ENCODE data around the gene NHS. TPM values are rescaled to one million over a fixed set of nuclear protein-coding genes. Genes with fewer than 3 reads are reported as not detected.

NHS gene
- 1 to 10 TPM in 3 of 4 donors, under 1 TPM in 1; 0.88 to 9.1 (median 2.5) TPM for total RNA-seq

- DNase-seq: peak in 2 of 3 donors; percentile 66 to 73
- TF ChIP-seq, protein P1, sequence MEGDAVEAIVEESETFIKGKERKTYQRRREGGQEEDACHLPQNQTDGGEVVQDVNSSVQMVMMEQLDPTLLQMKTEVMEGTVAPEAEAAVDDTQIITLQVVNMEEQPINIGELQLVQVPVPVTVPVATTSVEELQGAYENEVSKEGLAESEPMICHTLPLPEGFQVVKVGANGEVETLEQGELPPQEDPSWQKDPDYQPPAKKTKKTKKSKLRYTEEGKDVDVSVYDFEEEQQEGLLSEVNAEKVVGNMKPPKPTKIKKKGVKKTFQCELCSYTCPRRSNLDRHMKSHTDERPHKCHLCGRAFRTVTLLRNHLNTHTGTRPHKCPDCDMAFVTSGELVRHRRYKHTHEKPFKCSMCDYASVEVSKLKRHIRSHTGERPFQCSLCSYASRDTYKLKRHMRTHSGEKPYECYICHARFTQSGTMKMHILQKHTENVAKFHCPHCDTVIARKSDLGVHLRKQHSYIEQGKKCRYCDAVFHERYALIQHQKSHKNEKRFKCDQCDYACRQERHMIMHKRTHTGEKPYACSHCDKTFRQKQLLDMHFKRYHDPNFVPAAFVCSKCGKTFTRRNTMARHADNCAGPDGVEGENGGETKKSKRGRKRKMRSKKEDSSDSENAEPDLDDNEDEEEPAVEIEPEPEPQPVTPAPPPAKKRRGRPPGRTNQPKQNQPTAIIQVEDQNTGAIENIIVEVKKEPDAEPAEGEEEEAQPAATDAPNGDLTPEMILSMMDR (IDR thresholded peaks at IDR 0.05): peak in 3 of 6 experiments; percentile 17 to 30 (median 25)
- no peak for TF ChIP-seq POLR2A (IDR thresholded peaks at IDR 0.05)
- no peaks in the 10 kb centered on the region for H3K27me3 ChIP-seq
- H3K9me3 ChIP-seq: no peaks in the 10 kb centered on the region
- H3K4me1 ChIP-seq: no peaks in the 10 kb centered on the region
- H3K36me3 ChIP-seq: no peaks in the 10 kb centered on the region
- peak within 1 kb of the TSS in 3 of 4 donors; percentile 42 to 65 (median 61) for H3K27ac ChIP-seq
- H3K4me3 ChIP-seq: peak within 1 kb of the TSS; percentile 29 to 62 (median 42)
Measured at GRCh38 chrX:17374619-17375366, at the start of gene NHS. TSS of gene NHS (plus strand) at chrX:17375200. CDS start at chrX:17375758, 558 bp downstream.

DNA sequence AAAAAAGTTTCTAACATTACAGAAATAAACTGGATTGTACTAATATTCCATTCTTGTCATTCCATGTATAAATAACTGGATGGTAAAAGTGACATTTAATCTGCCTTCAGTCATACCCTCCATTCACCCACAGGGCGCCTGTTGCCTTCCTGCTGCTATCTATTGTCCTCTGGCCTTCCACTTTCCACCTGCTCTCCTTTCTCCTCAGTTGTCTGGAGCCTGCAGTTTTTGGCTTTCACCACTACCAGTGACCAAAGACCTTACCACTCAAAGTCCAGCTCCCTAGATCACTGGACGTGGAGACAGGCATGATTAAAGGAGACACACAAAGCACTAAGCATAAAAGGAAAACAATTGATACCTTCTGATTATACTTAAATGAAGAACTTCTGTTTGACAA lies 46.2 kb upstream of the NHS start:
- no peak for DNase-seq
- Histone ChIP-seq H3K4me3 (no peak overlapping the region), H3K9me3 (no peaks in the 10 kb centered on the region), H3K36me3 (no peaks in the 10 kb centered on the region), H3K4me1 (no peaks in the 10 kb centered on the region), H3K27ac (no peak overlapping the region), H3K27me3 (no peaks in the 10 kb centered on the region)
- TF ChIP-seq, protein P1 (IDR thresholded peaks at IDR 0.05): no peak
- TF ChIP-seq POLR2A (IDR thresholded peaks at IDR 0.05): no peak

DNA sequence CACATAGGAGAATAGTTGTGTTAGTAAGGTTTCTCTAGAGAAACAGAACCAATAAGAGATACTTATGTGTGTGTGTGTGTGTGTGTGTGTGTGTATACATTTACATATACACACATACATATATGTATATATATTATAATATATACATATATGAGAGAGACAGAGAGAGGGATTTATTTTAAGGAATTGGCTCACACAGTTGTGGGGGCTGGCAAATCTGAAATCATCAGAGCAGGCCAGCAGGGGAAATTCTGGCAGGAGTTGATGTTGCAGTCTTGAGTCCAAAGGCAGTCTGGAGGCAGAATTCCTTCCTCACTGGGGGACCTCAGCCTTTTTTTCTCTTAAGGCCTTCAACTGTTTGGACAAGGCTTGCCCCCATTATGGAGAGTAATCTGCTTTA lies 38.6 kb upstream of the NHS start:
- H3K36me3 ChIP-seq: no peaks in the 10 kb centered on the region

DNA sequence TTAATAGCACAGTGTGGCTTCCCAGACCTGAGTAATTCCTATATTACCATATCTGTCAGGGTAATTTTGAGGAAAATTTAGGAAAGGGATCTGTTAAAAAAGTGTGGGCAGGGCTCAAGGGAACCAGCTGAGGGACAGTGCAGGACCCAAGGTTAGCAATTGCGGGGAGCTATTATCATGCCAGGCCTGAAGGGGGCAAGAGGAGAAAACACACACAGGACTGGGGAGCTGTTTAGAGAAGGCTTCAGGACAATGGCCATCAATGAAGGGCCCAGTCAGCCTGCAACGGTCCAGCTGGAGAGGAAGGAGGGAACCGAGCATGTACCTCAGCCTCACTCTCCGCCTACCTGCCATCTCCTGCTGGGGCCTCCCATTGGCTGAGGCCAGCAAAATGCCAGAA lies 19.0 kb upstream of the NHS start:
- Histone ChIP-seq H3K36me3 (no peaks in the 10 kb centered on the region), H3K27me3 (no peaks in the 10 kb centered on the region), H3K27ac (no peak overlapping the region), H3K4me3 (no peak overlapping the region), H3K9me3 (no peaks in the 10 kb centered on the region), H3K4me1 (no peaks in the 10 kb centered on the region)
- TF ChIP-seq POLR2A (IDR thresholded peaks at IDR 0.05): no peak
- TF ChIP-seq, protein P1 (IDR thresholded peaks at IDR 0.05): no peak
- no peak for DNase-seq

More for the DNA sequence above, 38.6 kb upstream of the NHS start:
- H3K9me3 ChIP-seq: no peaks in the 10 kb centered on the region
- DNase-seq: no peak
- H3K27me3 ChIP-seq: no peaks in the 10 kb centered on the region
- no peak overlapping the region for H3K4me3 ChIP-seq
- H3K27ac ChIP-seq: no peak overlapping the region
- no peaks in the 10 kb centered on the region for H3K4me1 ChIP-seq
- TF ChIP-seq, protein P1 (IDR thresholded peaks at IDR 0.05): no peak
- TF ChIP-seq POLR2A (IDR thresholded peaks at IDR 0.05): no peak

- no peaks in the 10 kb centered on the region for H3K9me3 ChIP-seq
- no peaks in the 10 kb centered on the region for H3K36me3 ChIP-seq
- no peak overlapping the region for H3K4me3 ChIP-seq
- H3K27ac ChIP-seq: no peak overlapping the region
- TF ChIP-seq, protein P1 (IDR thresholded peaks at IDR 0.05): no peak
- TF ChIP-seq POLR2A (IDR thresholded peaks at IDR 0.05): no peak
- DNase-seq: no peak
- H3K27me3 ChIP-seq: no peaks in the 10 kb centered on the region
- H3K4me1 ChIP-seq: no peaks in the 10 kb centered on the region
Measured at GRCh38 chrX:17359500-17359899, 15.5 kb upstream of the NHS start.
